H1 (cell line): ENCODE data around the gene FXYD5. TPM values are rescaled to one million over a fixed set of nuclear protein-coding genes. Genes with fewer than 3 reads are reported as not detected.

Experiments used
- CTCF ChIA-PET: fragments of 300-600 bp; sonication (Branson Sonifier 250); formaldehyde crosslinking; loops from one replicate; lab custom pipeline; 2021; ENCODE audit not compliant: partially characterized antibody; lab: Charles Lee
- POLR2A ChIA-PET: fragments of 300-600 bp; sonication (Branson Sonifier 250); formaldehyde crosslinking; loops from one replicate; lab custom pipeline; 2021; ENCODE audit warnings: inconsistent platforms; ENCODE audit not compliant: partially characterized antibody; lab: Charles Lee
- DNase-seq, 2 experiments: peaks; one replicate each; pipeline versions ENCODE4 v3.0.0 to v3.0.0-alpha.2; 2010 to 2022; ENCODE audit warnings: low spot score in 2 of 2, low read depth in 1 of 2, mixed read lengths in 1 of 2
- FAIRE-seq: peaks from 2 replicates; lab custom pipeline; 2011; peaks lifted over from hg19 to GRCh38; lab: Jason Lieb, UNC
- H2AFZ ChIP-seq: 2 replicates; pipeline ENCODE4 v1.8.1; 2012; ENCODE audit warnings: low read length, inconsistent platforms
- H2AK5ac ChIP-seq: 2 replicates; pipeline ENCODE4 v1.6.1; 2013; ENCODE audit warnings: low read depth, low read length
- H2BK120ac ChIP-seq: replicated peaks from 2 replicates; pipeline ENCODE3; 2013; ENCODE audit warnings: low read depth, low read length, inconsistent platforms
- H2BK12ac ChIP-seq: 2 replicates; pipeline ENCODE4 v1.6.1; 2013; ENCODE audit warnings: low read depth, low read length
- H2BK15ac ChIP-seq: 2 replicates; pipeline ENCODE4 v1.6.1; 2013; ENCODE audit warnings: low read length
- H2BK20ac ChIP-seq: 2 replicates; pipeline ENCODE4 v1.6.1; 2013; ENCODE audit warnings: low read length
- H2BK5ac ChIP-seq: 2 replicates; pipeline ENCODE4 v1.6.1; 2013; ENCODE audit warnings: low read depth, low read length
- H3K14ac ChIP-seq: 2 replicates; pipeline ENCODE4 v1.6.1; 2013; ENCODE audit warnings: inconsistent platforms; ENCODE audit not compliant: insufficient read length
- H3K18ac ChIP-seq: 2 replicates; pipeline ENCODE4 v1.6.1; 2013; ENCODE audit warnings: low read length; ENCODE audit errors: extremely low read depth
- H3K23ac ChIP-seq: 2 replicates; pipeline ENCODE4 v1.6.1; 2013; ENCODE audit warnings: inconsistent platforms; ENCODE audit not compliant: insufficient read length
- H3K23me2 ChIP-seq: 2 replicates; pipeline ENCODE4 v1.6.1; 2013; ENCODE audit warnings: low read depth, low read length
- H3K27ac ChIP-seq: 2 replicates; pipeline ENCODE4 v1.6.1; 2011; ENCODE audit warnings: low read depth, low read length, inconsistent platforms
- H3K27me3 ChIP-seq, 4 experiments: replicated peaks in 1 of 4; 1 replicate in 1 of 4; 2 replicates in 3 of 4; pipeline versions ENCODE4 v1.6.1 to v1.8.1; 2011 to 2013; ENCODE audit warnings: low read length in 3 of 4, mild to moderate bottlenecking in 3 of 4, inconsistent platforms in 2 of 4, mixed read lengths in 2 of 4, moderate library complexity in 1 of 4; ENCODE audit not compliant: control insufficient read depth in 3 of 4, insufficient read depth in 3 of 4; ENCODE audit errors: extremely low read depth in 1 of 4
- H3K36me3 ChIP-seq, 4 experiments: 2 replicates each; pipeline versions ENCODE4 v1.6.1 to v1.8.1; 2011 to 2013; ENCODE audit warnings: mild to moderate bottlenecking in 4 of 4, low read length in 3 of 4, moderate library complexity in 2 of 4, control low read depth in 1 of 4, inconsistent platforms in 1 of 4; ENCODE audit not compliant: insufficient read depth in 4 of 4, control insufficient read depth in 2 of 4
- H3K4ac ChIP-seq: replicated peaks from 2 replicates; pipeline ENCODE3; 2013; ENCODE audit warnings: low read length, low read depth, mixed read lengths, inconsistent platforms; ENCODE audit not compliant: insufficient read length
- H3K4me1 ChIP-seq, 4 experiments: replicated peaks in 1 of 4; 1 replicate in 1 of 4; 2 replicates in 3 of 4; pipeline versions ENCODE4 v1.6.1 to v1.8.1; 2011 to 2013; ENCODE audit warnings: low read length in 3 of 4, inconsistent platforms in 2 of 4, mixed read lengths in 1 of 4; ENCODE audit not compliant: insufficient read depth in 4 of 4, control insufficient read depth in 3 of 4
- H3K4me2 ChIP-seq, 2 experiments: 2 replicates each; pipeline versions ENCODE4 v1.6.1 to v1.8.1; 2011 to 2013; ENCODE audit warnings: low read depth in 2 of 2, low read length in 2 of 2, control low read depth in 1 of 2, inconsistent platforms in 1 of 2, mild to moderate bottlenecking in 1 of 2; ENCODE audit not compliant: insufficient read depth in 1 of 2
- H3K4me3 ChIP-seq, 4 experiments: fragments of 200-600, 300-600 bp in 1 of 4; sonication (generic), shearing (Covaris generic), sonication (Bioruptor Twin) in 1 of 4; 2 replicates each; pipeline versions ENCODE4 v1.5.1 to v1.8.1; 2011 to 2016; ENCODE audit warnings: low read length in 4 of 4, low read depth in 3 of 4, control low read depth in 2 of 4, inconsistent platforms in 2 of 4, mild to moderate bottlenecking in 2 of 4, mixed read lengths in 1 of 4, moderate library complexity in 1 of 4; ENCODE audit not compliant: insufficient read depth in 2 of 4; ENCODE audit errors: extremely low read depth in 1 of 4
- H3K56ac ChIP-seq: replicated peaks from 2 replicates; pipeline ENCODE3; 2013; ENCODE audit warnings: low read depth, mild to moderate bottlenecking, mixed read lengths, low read length, inconsistent platforms; ENCODE audit not compliant: insufficient read length
- H3K79me1 ChIP-seq: 2 replicates; pipeline ENCODE4 v1.6.1; 2013; ENCODE audit warnings: low read depth, low read length, control low read depth
- H3K79me2 ChIP-seq, 2 experiments: 2 replicates each; pipeline versions ENCODE4 v1.6.1 to v1.8.1; 2012 to 2013; ENCODE audit warnings: low read length in 2 of 2, mild to moderate bottlenecking in 2 of 2, inconsistent platforms in 1 of 2; ENCODE audit not compliant: insufficient read depth in 2 of 2, control insufficient read depth in 1 of 2
- H3K9ac ChIP-seq, 4 experiments: replicated peaks in 1 of 4; 1 replicate in 1 of 4; 2 replicates in 3 of 4; pipeline versions ENCODE4 v1.6.1 to v1.8.1; 2011 to 2013; ENCODE audit warnings: low read depth in 3 of 4, low read length in 3 of 4, control low read depth in 2 of 4, mild to moderate bottlenecking in 2 of 4, moderate library complexity in 2 of 4, inconsistent platforms in 1 of 4; ENCODE audit errors: extremely low read depth in 1 of 4
- H3K9me3 ChIP-seq, 2 experiments: 2 replicates each; pipeline versions ENCODE4 v1.6.1 to v1.8.1; 2012 to 2013; ENCODE audit warnings: mild to moderate bottlenecking in 2 of 2, moderate library complexity in 2 of 2, control low read depth in 1 of 2, inconsistent platforms in 1 of 2, low read depth in 1 of 2, low read length in 1 of 2, mixed read lengths in 1 of 2; ENCODE audit not compliant: insufficient read depth in 2 of 2
- H4K20me1 ChIP-seq, 2 experiments: replicated peaks in 1 of 2; 2 replicates each; pipeline versions ENCODE3 to v1.8.1; 2011 to 2013; ENCODE audit warnings: inconsistent platforms in 2 of 2, low read length in 2 of 2, mild to moderate bottlenecking in 1 of 2; ENCODE audit not compliant: insufficient read depth in 2 of 2, control insufficient read depth in 1 of 2
- H4K5ac ChIP-seq: 2 replicates; pipeline ENCODE4 v1.6.1; 2013; ENCODE audit warnings: low read length, low read depth, mixed read lengths, inconsistent platforms; ENCODE audit not compliant: insufficient read length
- H4K8ac ChIP-seq: 2 replicates; pipeline ENCODE4 v1.8.0; 2013; ENCODE audit warnings: mild to moderate bottlenecking, moderate library complexity, low read length, inconsistent platforms; ENCODE audit not compliant: insufficient read depth; ENCODE audit errors: extremely low read depth
- H4K91ac ChIP-seq: replicated peaks from 2 replicates; pipeline ENCODE3; 2013; ENCODE audit warnings: low read length, mixed read lengths, inconsistent platforms; ENCODE audit not compliant: insufficient read length
- CHD1 ChIP-seq: IDR thresholded peaks from 2 replicates; pipeline ENCODE4 v1.6.1; 2012; ENCODE audit warnings: low read depth, low read length, improper control_type of control experiment
- POLR2A ChIP-seq, 2 experiments: IDR thresholded peaks; 1 replicate in 1 of 2; 2 replicates in 1 of 2; pipeline ENCODE4 v1.6.1; 2011; ENCODE audit warnings: low read depth in 2 of 2, low read length in 2 of 2, mild to moderate bottlenecking in 2 of 2; ENCODE audit errors: control extremely low read depth in 1 of 2
- RXRA ChIP-seq: IDR thresholded peaks from 2 replicates; pipeline ENCODE4 v1.6.1; 2011; ENCODE audit warnings: low read depth, mild to moderate bottlenecking, low read length, moderate library complexity; ENCODE audit not compliant: insufficient read depth
- SIRT6 ChIP-seq: IDR thresholded peaks from one replicate; pipeline ENCODE4 v1.7.1; 2012; ENCODE audit warnings: low read length, inconsistent platforms
- TAF7 ChIP-seq: optimal IDR thresholded peaks from 2 replicates; pipeline ENCODE3; 2011; ENCODE audit warnings: low read depth, mild to moderate bottlenecking, inconsistent platforms, low read length, moderate library complexity, borderline replicate concordance
- WGBS, 2 experiments: shearing (Covaris generic) in 1 of 2; methylation state at CpG; one replicate each; pipeline versions ENCODE4 v1.1.6 to v1.1.7; 2013 to 2015; ENCODE audit warnings: low lambda C conversion rate in 2 of 2, mixed read lengths in 2 of 2, inconsistent platforms in 1 of 2, low coverage in 1 of 2, missing lambda C conversion rate in 1 of 2; ENCODE audit not compliant: insufficient replicate concordance in 2 of 2, insufficient coverage in 1 of 2, insufficient read length in 1 of 2; ENCODE audit errors: extremely low coverage in 1 of 2, missing lambda C conversion rate in 1 of 2; 5-methylcytosine and 5-hydroxymethylcytosine counted together
- polyA plus RNA-seq, 7 experiments: library from polyadenylated mRNA; depleted of rRNA in 3 of 7; stranded (reverse) in 5 of 7; unstranded in 2 of 7; fragments of >200 nt in 5 of 7; fragments of 200-250 nt in 2 of 7; gene quantifications; 1 replicate in 5 of 7; 2 replicates in 1 of 7; 4 replicates in 1 of 7; pipeline versions ENCODE4 v1.2.1 to v1.2.3, GENCODE V29; 2011 to 2013; ENCODE audit warnings: missing spikeins in 2 of 7, mixed read lengths in 2 of 7
- total RNA-seq: library from RNA; stranded (reverse); fragmentation: NEBNext Ultra II Directional; extraction: Animal tissue kit (Norgen Biotek cat#: 25700); gene quantifications from 2 replicates; pipeline ENCODE4 v1.2.1, GENCODE V29; 2021

FXYD5 gene
- total and polyA plus RNA-seq, 2 of the 8 experiments (the other 6 are each of a cell fraction or from before 2014, with no cell fraction given): 99.0 to 191 TPM

GRCh38 chr19:35126624-35126959 is 27.9 kb upstream of the FXYD5 start:
- H3K56ac ChIP-seq: no peak overlapping the region
- H2BK12ac ChIP-seq: no peak overlapping the region
- no peak overlapping the region for H3K23ac ChIP-seq
- H3K79me2 ChIP-seq: no peaks in the 10 kb centered on the region
- peaks cover 2 to 9% (median 6%) of the 10 kb centered on the region in 4 experiments; a peak in 5 of 7 replicates for H3K4me1 ChIP-seq
- no peaks in the 10 kb centered on the region; a peak in 1 of 7 replicates for H3K27me3 ChIP-seq
- H4K20me1 ChIP-seq: no peaks in the 10 kb centered on the region
- peak overlapping the region; percentile 19; the same call in 1 of the 2 replicates for H3K18ac ChIP-seq
- no peak for DNase-seq
- H3K23me2 ChIP-seq: no peaks in the 10 kb centered on the region
- CTCF ChIA-PET: interaction anchor here (0.6 to 3.1 kb wide), 4 partner anchors 10 to 743 kb away, joined by 3 to 22 read pairs (median 12); partner anchors contain the start of genes FXYD1 and LGI4
- no peak overlapping the region for H3K9ac ChIP-seq
- H3K27ac ChIP-seq: no peak overlapping the region
- WGBS, 2 experiments: 93% methylated on average over 19 of the region's 20 CpGs; no CpG with 5 or more reads in 1 of the 2 experiments
- no peak overlapping the region for H3K14ac ChIP-seq
- no peak overlapping the region for H2BK5ac ChIP-seq
- H3K36me3 ChIP-seq: no peaks in the 10 kb centered on the region
- no peak overlapping the region for H3K4ac ChIP-seq
- H2BK20ac ChIP-seq: no peak overlapping the region
- no peak for FAIRE-seq
- 0 out of 2 replicates have a peak overlapping the region, but pooled peaks have one; percentile 70 for H2AK5ac ChIP-seq
- no peak overlapping the region for H2BK120ac ChIP-seq
- no peaks in the 10 kb centered on the region for H3K79me1 ChIP-seq
- peak overlapping the region; percentile 83 for H4K8ac ChIP-seq
- no peak overlapping the region for H3K4me3 ChIP-seq
- no peak overlapping the region for H4K5ac ChIP-seq
- H3K9me3 ChIP-seq: no peaks in the 10 kb centered on the region
- no peak overlapping the region for H2BK15ac ChIP-seq
- H2AFZ ChIP-seq: no peak overlapping the region; the same call in 1 of the 2 replicates
- H3K4me2 ChIP-seq: no peak overlapping the region
- POLR2A ChIA-PET: interaction anchor here (1.1 to 2.3 kb wide), 6 partner anchors 10 to 75 kb away, joined by 3 to 7 read pairs (median 4); partner anchors contain the start of gene FXYD3
- no peak overlapping the region for H4K91ac ChIP-seq
- no peak for TF ChIP-seq POLR2A (IDR thresholded peaks at IDR 0.05; ENCODE audit: control extremely low read depth in 1 of 2, low read depth in 2 of 2, low read length in 2 of 2)
- no peak for TF ChIP-seq TAF7
- TF ChIP-seq SIRT6: no peak
- TF ChIP-seq RXRA: no peak
- TF ChIP-seq CHD1: no peak
